Measurements from ENCODE around the gene SUPT5H.
A peak's percentile ranks its signal among the peaks of the same experiment; 100 is the strongest.

The SUPT5H gene

GRCh38 chr19:39498798-39499642, 53.6 kb downstream of the SUPT5H start, which contains the start of gene DLL3:
TSS of gene DLL3 (plus strand) at chr19:39498947. CDS start at chr19:39498975, 28 bp downstream.
- peak; percentile 31 for DNase-seq

- no peak for DNase-seq
These were observed 54.5 kb downstream of the SUPT5H start for GRCh38 chr19:39499932-39500331.

GRCh38 chr19:39500543-39500942, 55.2 kb downstream of the SUPT5H start:
- no peak for DNase-seq

- no peak for DNase-seq
These were observed 56.0 kb downstream of the SUPT5H start for GRCh38 chr19:39501340-39501739.

- DNase-seq = peak; percentile 85
These were observed 57.4 kb downstream of the SUPT5H start for GRCh38 chr19:39502640-39503417.

- no peak for DNase-seq
These were observed 61.2 kb downstream of the SUPT5H start for GRCh38 chr19:39506598-39506943.

GRCh38 chr19:39506944-39507714, 61.7 kb downstream of the SUPT5H start:
- DNase-seq = peak; percentile 59

- DNase-seq = no peak
These were observed 62.5 kb downstream of the SUPT5H start for GRCh38 chr19:39507715-39508364.

GRCh38 chr19:39508629-39509028, 63.2 kb downstream of the SUPT5H start:
- no peak for DNase-seq

- DNase-seq = no peak
These were observed 63.9 kb downstream of the SUPT5H start for GRCh38 chr19:39509233-39509632.

- peak; percentile 18 for DNase-seq
These were observed 67.6 kb downstream of the SUPT5H start for GRCh38 chr19:39512988-39513387.

- peak; percentile 10 for DNase-seq
These were observed 69.6 kb downstream of the SUPT5H start, which contains the start of gene SELENOV for GRCh38 chr19:39514840-39515550. TSS of gene SELENOV (plus strand) at chr19:39515139. CDS start at chr19:39515213, 74 bp downstream.

GRCh38 chr19:39515551-39516191, 70.3 kb downstream of the SUPT5H start:
- DNase-seq = no peak

- no peak for DNase-seq
These were observed 70.9 kb downstream of the SUPT5H start for GRCh38 chr19:39516270-39516669.

- no peak for DNase-seq
These were observed 72.0 kb downstream of the SUPT5H start for GRCh38 chr19:39517432-39517831.

GRCh38 chr19:39518458-39518857, 73.1 kb downstream of the SUPT5H start:
- no peak for DNase-seq

- no peak for DNase-seq
These were observed 73.6 kb downstream of the SUPT5H start for GRCh38 chr19:39518975-39519374.

- DNase-seq = no peak
These were observed 75.4 kb downstream of the SUPT5H start for GRCh38 chr19:39520541-39521484.

GRCh38 chr19:39524495-39524894, 79.1 kb downstream of the SUPT5H start:
- no peak for DNase-seq

GRCh38 chr19:39525205-39525604, 79.8 kb downstream of the SUPT5H start:
- no peak for DNase-seq
